Measurements from ENCODE around the gene KCP.

The KCP gene

DNA sequence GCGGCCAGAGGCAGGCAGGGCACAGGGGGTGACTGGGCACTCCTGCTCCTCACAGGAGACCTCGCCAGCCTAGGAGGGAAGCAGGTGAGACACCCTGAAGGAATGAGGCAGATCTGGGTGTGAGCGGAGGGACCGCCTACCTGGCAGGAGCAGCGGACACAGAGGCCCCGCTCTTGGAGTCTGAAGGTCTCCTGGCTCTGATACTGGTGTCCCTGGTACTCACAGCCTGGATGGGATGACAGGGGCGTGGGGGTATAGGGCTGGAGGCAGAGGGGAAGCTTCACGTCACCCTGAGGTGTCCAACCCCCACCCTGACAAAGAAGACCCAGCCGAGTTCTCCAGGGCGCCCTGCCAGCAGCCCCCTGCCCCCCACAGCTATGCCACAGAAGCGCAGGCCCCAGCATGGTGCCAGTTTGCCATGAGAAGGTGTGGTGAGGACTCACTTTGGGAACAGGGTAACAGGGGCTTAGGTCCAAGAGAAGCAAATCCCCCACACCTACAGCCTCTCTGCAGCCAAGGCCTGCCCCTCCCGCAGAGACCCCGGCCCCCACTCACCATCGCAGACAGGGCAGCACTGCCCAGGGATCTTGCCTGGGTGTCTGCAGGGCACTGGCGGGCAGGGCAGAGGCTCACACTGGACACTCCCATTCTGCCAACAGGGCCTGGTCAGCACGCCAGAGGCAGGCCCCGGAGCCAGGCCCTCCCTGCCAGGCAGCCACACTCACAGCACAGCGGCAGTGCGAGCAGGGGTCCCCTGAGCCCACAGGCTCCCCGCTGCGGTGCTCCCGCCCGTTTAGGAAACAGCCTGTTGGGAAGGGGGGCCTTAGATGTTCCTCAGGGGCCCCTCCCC, 17.0 kb downstream of the KCP start:
- TF ChIP-seq TCF12 (IDR thresholded peaks at IDR 0.05; ENCODE audit: low read depth) (peak; percentile 80; the same call in 1 of the 2 replicates), ZBTB7A (IDR thresholded peaks at IDR 0.05; ENCODE audit: low read depth) (peak; percentile 57; the same call in 1 of the 2 replicates), NFIC (IDR thresholded peaks at IDR 0.05) (peak; percentile 46; the same call in 1 of the 2 replicates), CEBPB (IDR thresholded peaks at IDR 0.05) (no peak), YY1 (IDR thresholded peaks at IDR 0.05; ENCODE audit: low read depth) (no peak), TEAD4 (IDR thresholded peaks at IDR 0.05) (peak; percentile 56; the same call in 1 of the 2 replicates), MAX (IDR thresholded peaks at IDR 0.05) (peak; percentile 76), CREB1 (IDR thresholded peaks at IDR 0.05; ENCODE audit: low read depth) (no peak), EP300 (IDR thresholded peaks at IDR 0.05; ENCODE audit: borderline replicate concordance) (peak; percentile 47; the same call in 1 of the 2 replicates), EGR1 (IDR thresholded peaks at IDR 0.05) (no peak), FOXM1 (IDR thresholded peaks at IDR 0.05; ENCODE audit: borderline replicate concordance, low read depth) (no peak), RAD21 (IDR thresholded peaks at IDR 0.05; ENCODE audit: low read depth) (no peak), TAF1 (IDR thresholded peaks at IDR 0.05; ENCODE audit: low read depth) (no peak)
- TF ChIP-seq, protein P1, sequence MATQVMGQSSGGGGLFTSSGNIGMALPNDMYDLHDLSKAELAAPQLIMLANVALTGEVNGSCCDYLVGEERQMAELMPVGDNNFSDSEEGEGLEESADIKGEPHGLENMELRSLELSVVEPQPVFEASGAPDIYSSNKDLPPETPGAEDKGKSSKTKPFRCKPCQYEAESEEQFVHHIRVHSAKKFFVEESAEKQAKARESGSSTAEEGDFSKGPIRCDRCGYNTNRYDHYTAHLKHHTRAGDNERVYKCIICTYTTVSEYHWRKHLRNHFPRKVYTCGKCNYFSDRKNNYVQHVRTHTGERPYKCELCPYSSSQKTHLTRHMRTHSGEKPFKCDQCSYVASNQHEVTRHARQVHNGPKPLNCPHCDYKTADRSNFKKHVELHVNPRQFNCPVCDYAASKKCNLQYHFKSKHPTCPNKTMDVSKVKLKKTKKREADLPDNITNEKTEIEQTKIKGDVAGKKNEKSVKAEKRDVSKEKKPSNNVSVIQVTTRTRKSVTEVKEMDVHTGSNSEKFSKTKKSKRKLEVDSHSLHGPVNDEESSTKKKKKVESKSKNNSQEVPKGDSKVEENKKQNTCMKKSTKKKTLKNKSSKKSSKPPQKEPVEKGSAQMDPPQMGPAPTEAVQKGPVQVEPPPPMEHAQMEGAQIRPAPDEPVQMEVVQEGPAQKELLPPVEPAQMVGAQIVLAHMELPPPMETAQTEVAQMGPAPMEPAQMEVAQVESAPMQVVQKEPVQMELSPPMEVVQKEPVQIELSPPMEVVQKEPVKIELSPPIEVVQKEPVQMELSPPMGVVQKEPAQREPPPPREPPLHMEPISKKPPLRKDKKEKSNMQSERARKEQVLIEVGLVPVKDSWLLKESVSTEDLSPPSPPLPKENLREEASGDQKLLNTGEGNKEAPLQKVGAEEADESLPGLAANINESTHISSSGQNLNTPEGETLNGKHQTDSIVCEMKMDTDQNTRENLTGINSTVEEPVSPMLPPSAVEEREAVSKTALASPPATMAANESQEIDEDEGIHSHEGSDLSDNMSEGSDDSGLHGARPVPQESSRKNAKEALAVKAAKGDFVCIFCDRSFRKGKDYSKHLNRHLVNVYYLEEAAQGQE (IDR thresholded peaks at IDR 0.05; ENCODE audit: low read depth): no peak
- TF ChIP-seq, protein P2, sequence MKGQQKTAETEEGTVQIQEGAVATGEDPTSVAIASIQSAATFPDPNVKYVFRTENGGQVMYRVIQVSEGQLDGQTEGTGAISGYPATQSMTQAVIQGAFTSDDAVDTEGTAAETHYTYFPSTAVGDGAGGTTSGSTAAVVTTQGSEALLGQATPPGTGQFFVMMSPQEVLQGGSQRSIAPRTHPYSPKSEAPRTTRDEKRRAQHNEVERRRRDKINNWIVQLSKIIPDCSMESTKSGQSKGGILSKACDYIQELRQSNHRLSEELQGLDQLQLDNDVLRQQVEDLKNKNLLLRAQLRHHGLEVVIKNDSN (IDR thresholded peaks at IDR 0.05): no peak

DNA sequence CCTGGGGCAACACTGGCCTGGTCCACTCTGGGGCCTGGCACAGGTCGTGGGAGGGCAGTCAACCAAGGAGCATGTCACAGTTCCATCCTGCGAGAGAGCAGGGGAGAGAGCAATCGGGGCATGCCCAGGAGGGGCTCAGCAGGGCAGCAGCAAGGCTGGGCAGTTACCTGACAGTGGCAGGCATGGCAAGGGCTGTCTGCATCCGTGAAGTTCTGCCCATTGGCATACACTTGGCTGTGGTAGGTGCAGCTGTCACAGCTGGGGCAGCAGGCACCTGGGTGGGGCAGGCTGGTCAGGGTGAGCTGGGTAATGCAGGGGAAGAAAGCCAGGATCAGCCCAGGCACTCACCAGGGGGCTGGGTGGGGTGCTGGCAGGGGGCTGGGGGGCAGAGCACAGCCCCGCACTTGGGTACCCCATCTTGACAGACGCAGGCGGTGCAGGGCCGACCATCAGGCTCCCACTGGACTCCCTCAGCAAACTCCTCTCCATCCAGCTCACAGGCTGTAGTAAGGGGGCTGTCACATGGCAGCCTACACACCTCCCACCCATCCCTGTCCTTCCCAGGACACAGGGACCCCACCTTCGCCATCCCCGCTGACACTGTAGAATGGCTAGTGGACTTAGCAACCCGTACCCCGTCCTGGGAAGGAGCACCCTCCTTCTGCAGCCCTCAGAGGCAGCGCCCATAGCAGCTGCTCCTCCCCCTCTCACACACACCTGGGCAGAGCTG, 17.8 kb downstream of the KCP start:
- TF ChIP-seq EP300 (IDR thresholded peaks at IDR 0.05; ENCODE audit: borderline replicate concordance) (no peak), TCF12 (IDR thresholded peaks at IDR 0.05; ENCODE audit: low read depth) (no peak), RAD21 (IDR thresholded peaks at IDR 0.05; ENCODE audit: low read depth) (peak; percentile 6; the same call in 1 of the 2 replicates), YY1 (IDR thresholded peaks at IDR 0.05; ENCODE audit: low read depth) (0 out of 2 replicates have a peak, but pooled peaks have one; percentile 32)

DNA sequence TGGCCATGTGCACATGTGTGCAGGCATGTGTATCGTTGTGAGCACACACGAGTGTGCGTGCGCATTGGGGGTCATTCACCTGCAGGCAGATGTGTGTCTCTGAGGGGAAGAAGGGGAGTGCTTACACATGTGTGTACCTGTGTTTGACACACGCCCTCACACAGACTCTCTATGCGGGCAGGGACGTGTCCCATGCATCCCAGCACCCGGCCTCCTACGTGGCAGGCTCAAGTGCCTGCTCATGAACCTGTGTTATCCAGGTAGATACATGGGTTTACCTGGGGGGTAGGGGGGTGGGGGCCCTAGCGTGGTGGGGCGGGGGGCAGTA, 18.6 kb downstream of the KCP start:
- no peak for TF ChIP-seq YY1 (IDR thresholded peaks at IDR 0.05; ENCODE audit: low read depth)
- TF ChIP-seq CEBPB (IDR thresholded peaks at IDR 0.05): no peak
- no peak for TF ChIP-seq EGR1 (IDR thresholded peaks at IDR 0.05)

GRCh38 chr7:128891110-128891941, 19.2 kb downstream of the KCP start:
- TF ChIP-seq ZBTB7A (IDR thresholded peaks at IDR 0.05; ENCODE audit: low read depth) (peak; percentile 88), TCF12 (IDR thresholded peaks at IDR 0.05; ENCODE audit: low read depth) (peak; percentile 50; the same call in 1 of the 2 replicates), CEBPB (IDR thresholded peaks at IDR 0.05) (no peak), MAX (IDR thresholded peaks at IDR 0.05) (no peak; the same call in none of the 2 replicates), TEAD4 (IDR thresholded peaks at IDR 0.05) (no peak), NFIC (IDR thresholded peaks at IDR 0.05) (no peak)

GRCh38 chr7:128890306-128891109, 20.0 kb downstream of the KCP start:
- TF ChIP-seq TEAD4 (IDR thresholded peaks at IDR 0.05) (peak; percentile 15; the same call in 1 of the 2 replicates), EP300 (IDR thresholded peaks at IDR 0.05; ENCODE audit: borderline replicate concordance) (peak; percentile 32; the same call in 1 of the 2 replicates), ZBTB7A (IDR thresholded peaks at IDR 0.05; ENCODE audit: low read depth) (peak; percentile 31; the same call in 1 of the 2 replicates), FOXM1 (IDR thresholded peaks at IDR 0.05; ENCODE audit: borderline replicate concordance, low read depth) (no peak), RAD21 (IDR thresholded peaks at IDR 0.05; ENCODE audit: low read depth) (no peak), TAF1 (IDR thresholded peaks at IDR 0.05; ENCODE audit: low read depth) (peak; percentile 32; the same call in 1 of the 2 replicates), EGR1 (IDR thresholded peaks at IDR 0.05) (peak; percentile 69), MAX (IDR thresholded peaks at IDR 0.05) (peak; percentile 34; the same call in 1 of the 2 replicates)
- TF ChIP-seq, protein P2 (IDR thresholded peaks at IDR 0.05): no peak
